H9 (cell line): Measurements from ENCODE around the gene ZBTB16. TPM values are rescaled to one million over a fixed set of nuclear protein-coding genes. Genes with fewer than 3 reads are reported as not detected.

Experiments used
- DNase-seq: peaks from one replicate; pipeline ENCODE4 v3.0.0-alpha.2; 2017
- H2AFZ ChIP-seq: one replicate; pipeline ENCODE4 v1.6.1; 2013; ENCODE audit warnings: mild to moderate bottlenecking, low read length, control low read depth, moderate library complexity
- H2AK5ac ChIP-seq: 2 replicates; pipeline ENCODE4 v1.6.1; 2013; ENCODE audit warnings: low read length, control low read depth, mixed read lengths; ENCODE audit not compliant: insufficient read length
- H2BK120ac ChIP-seq: one replicate; pipeline ENCODE4 v1.6.1; 2013; ENCODE audit warnings: low read depth, mild to moderate bottlenecking, low read length, control low read depth, inconsistent platforms; ENCODE audit not compliant: poor library complexity, severe bottlenecking
- H2BK12ac ChIP-seq: 2 replicates; pipeline ENCODE4 v1.6.1; 2013; ENCODE audit warnings: low read length, control low read depth, mixed read lengths, low read depth; ENCODE audit not compliant: insufficient read length
- H2BK15ac ChIP-seq: 2 replicates; pipeline ENCODE4 v1.6.1; 2013; ENCODE audit warnings: low read depth, low read length, control low read depth
- H2BK20ac ChIP-seq: one replicate; pipeline ENCODE4 v1.6.1; 2013; ENCODE audit warnings: low read depth, mild to moderate bottlenecking, low read length, control low read depth, inconsistent platforms; ENCODE audit not compliant: poor library complexity, severe bottlenecking
- H2BK5ac ChIP-seq: 2 replicates; pipeline ENCODE4 v1.6.1; 2013; ENCODE audit warnings: low read length, control low read depth, mixed read lengths; ENCODE audit not compliant: insufficient read length
- H3K14ac ChIP-seq: 2 replicates; pipeline ENCODE4 v1.6.1; 2013; ENCODE audit warnings: low read length, control low read depth; ENCODE audit not compliant: insufficient read depth
- H3K18ac ChIP-seq: 2 replicates; pipeline ENCODE4 v1.6.1; 2013; ENCODE audit warnings: low read depth, mild to moderate bottlenecking, mixed read lengths, low read length, control low read depth; ENCODE audit not compliant: insufficient read length
- H3K23ac ChIP-seq: 2 replicates; pipeline ENCODE4 v1.6.1; 2013; ENCODE audit warnings: low read length, control low read depth, mixed read lengths, low read depth; ENCODE audit not compliant: insufficient read length
- H3K23me2 ChIP-seq: 2 replicates; pipeline ENCODE4 v1.6.1; 2013; ENCODE audit warnings: low read depth, mild to moderate bottlenecking, mixed read lengths, low read length, control low read depth; ENCODE audit not compliant: insufficient read length, poor library complexity, severe bottlenecking
- H3K27ac ChIP-seq: 2 replicates; pipeline ENCODE4 v1.5.1; 2013; ENCODE audit warnings: low read length, control low read depth, mixed read lengths, low read depth; ENCODE audit not compliant: insufficient read length
- H3K27me3 ChIP-seq: 2 replicates; pipeline ENCODE4 v1.6.1; 2013; ENCODE audit warnings: low read length, control low read depth, inconsistent platforms; ENCODE audit not compliant: insufficient read depth
- H3K4ac ChIP-seq: 2 replicates; pipeline ENCODE4 v1.6.1; 2013; ENCODE audit warnings: low read depth, mild to moderate bottlenecking, control low read depth, inconsistent platforms, low read length, moderate library complexity
- H3K4me1 ChIP-seq: 2 replicates; pipeline ENCODE4 v1.6.1; 2013; ENCODE audit warnings: low read length, control low read depth, inconsistent platforms; ENCODE audit not compliant: insufficient read depth
- H3K4me2 ChIP-seq: 2 replicates; pipeline ENCODE4 v1.6.1; 2013; ENCODE audit warnings: low read length, control low read depth, mixed read lengths; ENCODE audit not compliant: insufficient read length, insufficient read depth
- H3K56ac ChIP-seq: 2 replicates; pipeline ENCODE4 v1.6.1; 2013; ENCODE audit warnings: low read depth, mild to moderate bottlenecking, mixed read lengths, low read length, control low read depth; ENCODE audit not compliant: insufficient read length
- H3K79me1 ChIP-seq: 2 replicates; pipeline ENCODE4 v1.6.1; 2013; ENCODE audit warnings: low read depth, mild to moderate bottlenecking, moderate library complexity, low read length, control low read depth, inconsistent platforms; ENCODE audit not compliant: insufficient read depth, poor library complexity, severe bottlenecking
- H3K79me2 ChIP-seq: 2 replicates; pipeline ENCODE4 v1.6.1; 2013; ENCODE audit warnings: low read length, control low read depth, inconsistent platforms; ENCODE audit not compliant: insufficient read depth
- H3K9ac ChIP-seq: 2 replicates; pipeline ENCODE4 v1.6.1; 2013; ENCODE audit warnings: low read length, control low read depth, mixed read lengths; ENCODE audit not compliant: insufficient read length; ENCODE audit errors: extremely low read depth
- H3K9me3 ChIP-seq: one replicate; pipeline ENCODE4 v1.6.1; 2013; ENCODE audit warnings: low read depth, low read length, inconsistent platforms; ENCODE audit not compliant: control insufficient read depth
- H3T11ph ChIP-seq: one replicate; pipeline ENCODE4 v1.6.1; 2013; ENCODE audit warnings: mild to moderate bottlenecking, low read length, control low read depth, inconsistent platforms
- H4K20me1 ChIP-seq: one replicate; pipeline ENCODE4 v1.6.1; 2013; ENCODE audit not compliant: control insufficient read depth, insufficient read length, insufficient read depth
- H4K5ac ChIP-seq: 2 replicates; pipeline ENCODE4 v1.6.1; 2013; ENCODE audit warnings: low read depth, mild to moderate bottlenecking, mixed read lengths, low read length, control low read depth; ENCODE audit not compliant: insufficient read length
- H4K8ac ChIP-seq: replicated peaks from 2 replicates; pipeline ENCODE4 v1.6.1; 2013; ENCODE audit warnings: low read length, control low read depth, mixed read lengths, low read depth; ENCODE audit not compliant: insufficient read length
- H4K91ac ChIP-seq: 2 replicates; pipeline ENCODE4 v1.6.1; 2013; ENCODE audit warnings: low read depth, mild to moderate bottlenecking, moderate library complexity, mixed read lengths, low read length, control low read depth; ENCODE audit not compliant: insufficient read length
- H3K27ac Mint-ChIP-seq, 3 experiments: 2 replicates in 2 of 3; 3 replicates in 1 of 3; pipeline ENCODE4 v1.8.0; 2020 to 2021; ENCODE audit warnings: mixed read lengths in 3 of 3, mild to moderate bottlenecking in 1 of 3, moderate library complexity in 1 of 3
- H3K27me3 Mint-ChIP-seq: 2 replicates; pipeline ENCODE4 v1.8.0; 2021; ENCODE audit warnings: low read depth, mild to moderate bottlenecking, moderate library complexity, mixed read lengths
- H3K36me3 Mint-ChIP-seq, 3 experiments: 2 replicates in 2 of 3; 3 replicates in 1 of 3; pipeline ENCODE4 v1.8.0; 2020 to 2021; ENCODE audit warnings: low read depth in 3 of 3, mixed read lengths in 3 of 3; ENCODE audit not compliant: insufficient read depth in 1 of 3
- H3K4me1 Mint-ChIP-seq, 2 experiments: 2 replicates each; pipeline ENCODE4 v1.8.0; 2020; ENCODE audit warnings: mixed read lengths in 2 of 2
- H3K4me3 Mint-ChIP-seq, 2 experiments: 2 replicates in 1 of 2; 3 replicates in 1 of 2; pipeline ENCODE4 v1.8.0; 2020 to 2021; ENCODE audit warnings: mild to moderate bottlenecking in 2 of 2, mixed read lengths in 2 of 2, moderate library complexity in 1 of 2
- H3K9me3 Mint-ChIP-seq, 2 experiments: 2 replicates in 1 of 2; 3 replicates in 1 of 2; pipeline ENCODE4 v1.8.0; 2020; ENCODE audit warnings: mild to moderate bottlenecking in 2 of 2, mixed read lengths in 2 of 2, moderate library complexity in 1 of 2
- CTCF ChIP-seq: fragments of 200-600 bp; sonication (generic); conservative IDR thresholded peaks from 3 replicates; pipeline ENCODE4 v1.8.0; 2021; ENCODE audit warnings: antibody characterized with exemption, mild to moderate bottlenecking
- WGBS: extraction: QIAGEN DNeasy Blood & Tissue Kit; methylation state at CpG from one replicate; pipeline ENCODE4 v1.1.7; 2013; ENCODE audit warnings: missing lambda C conversion rate, low lambda C conversion rate, mixed read lengths; ENCODE audit not compliant: insufficient read length; ENCODE audit errors: extremely low coverage; 5-methylcytosine and 5-hydroxymethylcytosine counted together
- total RNA-seq: library from RNA; stranded (reverse); gene quantifications from 2 replicates; pipeline ENCODE4 v1.2.1, GENCODE V29; 2021

Gene ZBTB16
- total RNA-seq, 1 experiment from 2014 or later, result not detected

- Histone ChIP-seq H2BK5ac (no peak overlapping the region), H3K4ac (no peak overlapping the region), H4K5ac (no peak overlapping the region), H2AK5ac (no peak overlapping the region), H3K4me1 (peaks cover 4% of the 10 kb centered on the region; the same call in 1 of the 2 replicates), H3K4me2 (no peak overlapping the region), H2BK15ac (no peak overlapping the region), H3K18ac (no peak overlapping the region), H3K79me2 (no peaks in the 10 kb centered on the region), H2AFZ (no peak overlapping the region), H2BK12ac (no peak overlapping the region), H4K20me1 (no peaks in the 10 kb centered on the region), H3K23me2 (no peaks in the 10 kb centered on the region), H4K91ac (no peak overlapping the region), H3K56ac (no peak overlapping the region), H3T11ph (no peak overlapping the region), H3K27ac (no peak overlapping the region), H4K8ac (no peak overlapping the region), H3K23ac (no peak overlapping the region), H3K9me3 (no peaks in the 10 kb centered on the region), H2BK120ac (no peak overlapping the region), H2BK20ac (no peak overlapping the region), H3K79me1 (no peaks in the 10 kb centered on the region), H3K9ac (no peak overlapping the region), H3K14ac (no peak overlapping the region), H3K27me3 (peaks cover 9% of the 10 kb centered on the region)
- Mint-ChIP-seq H3K27me3 (peaks cover 93% of the 10 kb centered on the region), H3K9me3 (no peaks in the 10 kb centered on the region; a peak in 1 of 5 replicates), H3K27ac (no peak overlapping the region), H3K4me1 (peaks cover 22 to 42% of the 10 kb centered on the region in 2 experiments), H3K4me3 (no peak overlapping the region; a peak in 1 of 5 replicates), H3K36me3 (no peaks in the 10 kb centered on the region; a peak in 1 of 7 replicates)
- no peak for TF ChIP-seq CTCF
- no peak for DNase-seq
- no CpG with 5 or more reads among the region's 9 CpGs for WGBS
Observed at GRCh38 chr11:114081641-114082414, 22.3 kb downstream of the ZBTB16 start.
